Dedifferentiated amniotic fluid mesenchymal stem cell (primary cell): ENCODE data around the gene TNNI3K.

Experiments
- DNase-seq: peaks from one replicate; pipeline ENCODE4 v3.0.0-alpha.2; 2016; ENCODE audit errors: extremely low spot score

Gene TNNI3K

GRCh38 chr1:74571493-74571800 is 336.3 kb downstream of the TNNI3K start:
- DNase-seq, result no peak

GRCh38 chr1:74571891-74572290 is 336.7 kb downstream of the TNNI3K start:
- no peak for DNase-seq

- no peak for DNase-seq
Observed at GRCh38 chr1:74578101-74578500, 342.9 kb downstream of the TNNI3K start.

- no peak for DNase-seq
Observed at GRCh38 chr1:74579425-74579824, 344.2 kb downstream of the TNNI3K start.

GRCh38 chr1:74583397-74583796 is 348.2 kb downstream of the TNNI3K start:
- no peak for DNase-seq

- DNase-seq, result no peak
Observed at GRCh38 chr1:74584185-74584584, 349.0 kb downstream of the TNNI3K start.

- DNase-seq, result no peak
Observed at GRCh38 chr1:74586253-74586897, 351.2 kb downstream of the TNNI3K start.

GRCh38 chr1:74587888-74588287 is 352.7 kb downstream of the TNNI3K start:
- no peak for DNase-seq

- DNase-seq, result no peak
Observed at GRCh38 chr1:74590288-74590687, 355.1 kb downstream of the TNNI3K start.

- DNase-seq, result no peak
Observed at GRCh38 chr1:74591949-74592348, 356.8 kb downstream of the TNNI3K start.

GRCh38 chr1:74592580-74593355 is 357.6 kb downstream of the TNNI3K start:
- DNase-seq, result no peak
